ENCODE data around the gene TRAF4. TPM values are rescaled to one million over a fixed set of nuclear protein-coding genes. Genes with fewer than 3 reads are reported as not detected.
"Not testable (repeated sequence)": the region's sequence is repeated elsewhere in the genome, so short reads cannot be mapped to it uniquely, and the experiment has no call there.

TRAF4 gene
- total and polyA plus RNA-seq, 9 donors = 24.2 to 91.2 (median 62.7) TPM

DNA sequence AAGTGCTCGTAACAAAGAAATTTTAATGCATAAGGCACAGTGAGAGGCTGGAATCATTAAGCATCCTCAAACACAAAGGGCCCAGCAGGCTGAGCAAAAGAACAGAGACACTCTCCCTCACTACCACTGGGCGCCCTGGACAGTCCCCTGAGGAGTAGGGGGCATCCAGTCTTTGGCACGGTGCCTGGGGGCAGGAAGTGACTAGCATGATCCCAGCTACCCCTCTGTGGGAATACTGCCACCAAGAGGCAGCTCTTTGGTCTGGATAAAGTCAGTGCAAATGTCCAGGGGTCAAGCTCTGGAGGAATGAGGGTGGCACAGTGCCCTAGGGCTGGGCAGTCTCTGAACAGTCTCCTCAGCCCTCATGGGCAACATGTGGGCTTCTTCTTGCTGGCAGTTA lies 29.5 kb upstream of the TRAF4 start:
- Histone ChIP-seq H3K9me3 (replicated peaks; ENCODE audit: control insufficient read depth, low read depth, low read length) (no peaks in the 10 kb centered on the region), H3K4me3 (ENCODE audit: low read length) (no peak overlapping the region), H3K4me1 (ENCODE audit: control insufficient read depth, insufficient read depth, low read length) (peaks cover 57% of the 10 kb centered on the region), H3K27me3 (ENCODE audit: control insufficient read depth, insufficient read depth, low read length) (no peaks in the 10 kb centered on the region), H3K27ac (ENCODE audit: low read length) (no peak overlapping the region), H3K36me3 (ENCODE audit: control insufficient read depth, insufficient read depth, low read length) (peaks cover 28% of the 10 kb centered on the region)
- DNase-seq = no peak
- 100% methylated on average over 2 of the region's 3 CpGs for WGBS (ENCODE audit: insufficient coverage)

DNA sequence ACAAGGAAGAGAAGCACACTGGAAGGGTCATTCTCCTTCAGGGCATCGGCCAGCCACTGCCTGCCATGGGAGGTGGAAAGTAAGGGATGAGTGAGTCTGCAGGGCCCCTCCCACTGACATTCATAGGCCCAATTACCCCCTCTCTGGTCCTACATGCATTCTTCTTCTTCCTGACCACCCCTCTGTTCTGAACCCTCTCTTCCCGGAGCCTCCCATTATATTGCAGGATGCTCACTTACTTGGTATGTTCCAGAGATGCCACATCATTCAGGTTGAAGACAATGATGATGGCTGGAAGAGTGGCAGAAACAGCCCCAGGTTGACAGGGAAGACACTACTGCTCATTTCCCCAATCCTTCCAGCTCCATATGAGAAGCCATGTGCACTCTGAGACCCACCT lies 28.6 kb upstream of the TRAF4 start:
- Histone ChIP-seq H3K9me3 (replicated peaks; ENCODE audit: control insufficient read depth, low read depth, low read length) (no peaks in the 10 kb centered on the region), H3K4me1 (ENCODE audit: control insufficient read depth, insufficient read depth, low read length) (peaks cover 53% of the 10 kb centered on the region), H3K27me3 (ENCODE audit: control insufficient read depth, insufficient read depth, low read length) (no peaks in the 10 kb centered on the region), H3K4me3 (ENCODE audit: low read length) (no peak overlapping the region), H3K36me3 (ENCODE audit: control insufficient read depth, insufficient read depth, low read length) (peaks cover 28% of the 10 kb centered on the region), H3K27ac (ENCODE audit: low read length) (no peak overlapping the region)
- no peak for DNase-seq
- no CpG with 5 or more reads among the region's 2 CpGs for WGBS (ENCODE audit: insufficient coverage)

DNA sequence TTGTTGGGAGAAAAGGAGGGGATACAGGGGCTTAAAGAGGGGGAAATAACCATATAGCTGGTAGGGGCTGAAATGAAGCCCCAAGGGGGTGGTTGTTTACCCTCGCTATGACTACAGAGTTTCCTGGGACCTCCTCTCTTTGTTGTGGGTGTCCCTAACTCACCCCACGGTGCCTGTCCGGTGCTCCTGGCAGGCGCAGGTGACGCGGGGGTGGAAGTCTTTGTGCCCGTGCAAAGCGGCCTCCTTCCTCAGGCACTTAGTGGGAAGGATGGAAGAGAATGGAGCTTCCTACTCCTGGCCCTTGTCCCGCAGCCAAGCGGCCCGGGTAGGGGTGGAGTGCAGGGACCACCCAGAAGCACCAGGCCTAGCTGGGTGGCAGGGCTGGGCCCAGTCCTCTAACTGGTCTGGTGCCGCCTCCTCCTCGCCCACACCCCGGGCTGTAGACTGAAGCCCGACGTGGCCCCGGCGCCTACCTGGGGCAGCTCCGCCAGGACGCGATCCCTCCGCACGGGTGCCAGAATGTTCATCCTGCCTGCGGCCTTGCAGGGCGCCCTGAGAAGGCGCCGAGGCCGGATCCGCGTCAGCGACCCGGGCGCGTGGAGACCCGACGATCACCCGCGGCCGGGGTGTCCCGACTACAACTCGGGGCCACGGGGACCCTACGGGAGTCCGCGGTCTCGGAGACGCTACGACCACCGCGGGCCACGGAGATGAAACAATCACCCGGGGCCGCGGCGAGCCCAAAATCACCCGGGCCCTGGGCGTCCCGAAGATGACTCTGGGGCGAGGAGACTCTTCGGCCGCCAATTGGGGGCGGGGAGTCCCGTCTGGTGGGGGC lies 26.9 kb upstream of the TRAF4 start:
- Histone ChIP-seq H3K4me3 (ENCODE audit: low read length) (peak overlapping the region; percentile 61), H3K4me1 (ENCODE audit: control insufficient read depth, insufficient read depth, low read length) (peaks cover 57% of the 10 kb centered on the region), H3K9me3 (replicated peaks; ENCODE audit: control insufficient read depth, low read depth, low read length) (no peaks in the 10 kb centered on the region), H3K36me3 (ENCODE audit: control insufficient read depth, insufficient read depth, low read length) (peaks cover 41% of the 10 kb centered on the region), H3K27me3 (ENCODE audit: control insufficient read depth, insufficient read depth, low read length) (no peaks in the 10 kb centered on the region), H3K27ac (ENCODE audit: low read length) (peak overlapping the region; percentile 98)
- WGBS (ENCODE audit: insufficient coverage) = 4% methylated on average over 61 of the region's 63 CpGs
- peak; percentile 64 for DNase-seq

DNA sequence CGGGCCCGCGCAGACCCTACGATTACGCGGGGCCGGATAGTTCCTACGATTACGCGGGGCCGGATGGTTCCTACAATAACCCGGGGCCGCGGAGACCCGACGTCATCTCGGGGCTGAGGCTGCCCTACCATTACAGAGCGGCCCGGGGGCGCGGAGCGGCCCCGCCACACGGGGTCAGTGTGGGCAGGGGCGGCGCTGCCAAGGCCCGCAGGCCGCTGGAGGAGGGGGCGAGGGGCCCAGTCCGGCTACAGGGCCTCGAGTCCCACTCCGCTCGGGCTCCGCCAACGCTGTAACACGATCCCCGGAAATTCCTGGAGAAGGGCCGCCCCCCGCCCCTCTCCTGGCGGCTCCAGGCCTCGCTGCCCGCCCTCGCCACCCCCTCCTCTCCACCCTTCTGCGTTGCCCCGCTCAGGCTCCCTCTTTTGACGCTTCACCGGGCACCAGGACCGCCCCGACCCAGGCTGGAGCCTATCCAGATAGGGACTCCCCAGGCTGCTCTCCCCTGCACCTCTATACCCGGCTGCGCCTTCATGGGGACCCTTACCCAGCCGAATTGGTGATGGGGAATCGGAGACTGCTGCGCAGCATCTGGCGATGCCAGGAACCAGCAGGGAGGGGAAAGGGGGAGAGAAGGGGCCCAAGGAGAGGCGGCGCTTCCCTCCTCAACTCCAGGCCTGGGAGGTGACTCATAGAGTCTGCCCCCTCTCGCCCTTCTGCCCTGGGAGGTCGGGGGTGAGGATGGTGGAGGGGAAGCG lies 26.1 kb upstream of the TRAF4 start, which contains the start of gene RAB34:
RAB34 (minus strand) TSS at position 291 of the 755 bp plus-strand sequence. CDS start 602 bp downstream, outside the sequence.
- no peaks in the 10 kb centered on the region for H3K9me3 ChIP-seq (replicated peaks; ENCODE audit: control insufficient read depth, low read depth, low read length)
- H3K27me3 ChIP-seq (ENCODE audit: control insufficient read depth, insufficient read depth, low read length) = no peaks in the 10 kb centered on the region
- H3K27ac ChIP-seq (ENCODE audit: low read length) = peak within 1 kb of the TSS; percentile 98
- DNase-seq = peak; percentile 95
- H3K4me3 ChIP-seq (ENCODE audit: low read length) = peak within 1 kb of the TSS; percentile 61
- H3K36me3 ChIP-seq (ENCODE audit: control insufficient read depth, insufficient read depth, low read length) = peaks cover 46% of the 10 kb centered on the region
- 1% methylated on average over 43 of the region's 60 CpGs for WGBS (ENCODE audit: insufficient coverage)
- peaks cover 54% of the 10 kb centered on the region for H3K4me1 ChIP-seq (ENCODE audit: control insufficient read depth, insufficient read depth, low read length)

DNA sequence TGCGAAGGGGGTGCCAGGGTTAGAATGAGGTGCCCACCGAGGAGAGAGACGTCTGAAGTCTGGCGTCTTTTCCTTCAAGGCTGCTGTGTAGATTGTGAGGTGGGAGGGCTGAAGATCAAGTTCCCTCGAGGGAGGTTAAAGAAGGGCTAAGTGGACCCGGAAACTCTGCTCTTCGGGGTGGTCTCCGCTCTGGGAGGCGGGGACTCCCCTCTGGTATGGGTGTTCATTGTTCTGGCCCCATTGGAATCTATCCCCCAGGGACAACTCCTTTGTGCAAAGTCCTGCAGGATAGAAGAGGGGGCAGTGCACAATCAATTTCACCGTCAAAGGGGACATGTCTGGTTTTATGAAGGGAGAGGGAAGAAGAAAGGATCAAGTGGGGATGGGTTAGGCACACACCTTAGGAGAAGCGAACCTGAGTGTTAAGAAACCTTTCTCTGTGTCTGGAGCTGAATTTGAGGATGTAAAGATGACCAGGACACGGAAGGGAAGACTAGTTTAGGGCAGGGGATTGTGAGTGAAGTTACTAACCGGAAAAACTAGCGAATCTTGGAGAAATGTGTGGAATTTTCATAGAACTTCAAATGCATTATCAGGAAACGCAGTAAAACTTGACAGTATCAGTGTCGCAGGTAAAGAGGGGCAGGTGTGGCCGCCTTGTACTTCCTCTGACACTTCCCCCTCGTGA lies 25.3 kb upstream of the TRAF4 start:
- Histone ChIP-seq H3K9me3 (replicated peaks; ENCODE audit: control insufficient read depth, low read depth, low read length) (no peaks in the 10 kb centered on the region), H3K27ac (ENCODE audit: low read length) (peak overlapping the region; percentile 98), H3K4me3 (ENCODE audit: low read length) (peak overlapping the region; percentile 61), H3K4me1 (ENCODE audit: control insufficient read depth, insufficient read depth, low read length) (peaks cover 58% of the 10 kb centered on the region), H3K36me3 (ENCODE audit: control insufficient read depth, insufficient read depth, low read length) (peaks cover 48% of the 10 kb centered on the region), H3K27me3 (ENCODE audit: control insufficient read depth, insufficient read depth, low read length) (no peaks in the 10 kb centered on the region)
- peak; percentile 59 for DNase-seq
- 11% methylated on average over 9 of the region's 18 CpGs for WGBS (ENCODE audit: insufficient coverage)

DNA sequence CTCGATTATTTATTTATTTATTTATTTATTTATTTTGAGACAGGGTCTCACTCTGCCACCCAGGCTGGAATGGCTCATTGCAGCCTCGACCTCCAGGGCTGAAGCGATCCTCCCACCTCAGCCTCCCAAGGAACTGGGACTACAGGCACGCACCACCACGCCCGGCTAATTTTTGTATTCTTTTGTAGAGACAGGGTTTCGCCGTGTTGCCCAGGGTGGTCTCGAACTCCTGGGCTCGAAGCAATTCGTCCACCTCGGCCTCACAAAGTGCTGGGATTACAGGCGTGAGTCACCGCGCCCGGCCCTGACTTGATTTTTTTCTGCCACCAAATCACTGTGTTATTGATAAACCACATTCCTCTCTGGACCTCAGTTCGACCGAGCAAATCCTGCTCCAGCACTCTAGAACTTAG lies 24.8 kb upstream of the TRAF4 start:
- DNase-seq = no peak
- Histone ChIP-seq H3K27ac (ENCODE audit: low read length) (peak overlapping the region; percentile 98), H3K9me3 (replicated peaks; ENCODE audit: control insufficient read depth, low read depth, low read length) (no peaks in the 10 kb centered on the region), H3K4me1 (ENCODE audit: control insufficient read depth, insufficient read depth, low read length) (peaks cover 58% of the 10 kb centered on the region), H3K27me3 (ENCODE audit: control insufficient read depth, insufficient read depth, low read length) (no peaks in the 10 kb centered on the region), H3K36me3 (ENCODE audit: control insufficient read depth, insufficient read depth, low read length) (peaks cover 51% of the 10 kb centered on the region), H3K4me3 (ENCODE audit: low read length) (peak overlapping the region; percentile 91)
- 29% methylated on average over 13 of the region's 18 CpGs for WGBS (ENCODE audit: insufficient coverage)

DNA sequence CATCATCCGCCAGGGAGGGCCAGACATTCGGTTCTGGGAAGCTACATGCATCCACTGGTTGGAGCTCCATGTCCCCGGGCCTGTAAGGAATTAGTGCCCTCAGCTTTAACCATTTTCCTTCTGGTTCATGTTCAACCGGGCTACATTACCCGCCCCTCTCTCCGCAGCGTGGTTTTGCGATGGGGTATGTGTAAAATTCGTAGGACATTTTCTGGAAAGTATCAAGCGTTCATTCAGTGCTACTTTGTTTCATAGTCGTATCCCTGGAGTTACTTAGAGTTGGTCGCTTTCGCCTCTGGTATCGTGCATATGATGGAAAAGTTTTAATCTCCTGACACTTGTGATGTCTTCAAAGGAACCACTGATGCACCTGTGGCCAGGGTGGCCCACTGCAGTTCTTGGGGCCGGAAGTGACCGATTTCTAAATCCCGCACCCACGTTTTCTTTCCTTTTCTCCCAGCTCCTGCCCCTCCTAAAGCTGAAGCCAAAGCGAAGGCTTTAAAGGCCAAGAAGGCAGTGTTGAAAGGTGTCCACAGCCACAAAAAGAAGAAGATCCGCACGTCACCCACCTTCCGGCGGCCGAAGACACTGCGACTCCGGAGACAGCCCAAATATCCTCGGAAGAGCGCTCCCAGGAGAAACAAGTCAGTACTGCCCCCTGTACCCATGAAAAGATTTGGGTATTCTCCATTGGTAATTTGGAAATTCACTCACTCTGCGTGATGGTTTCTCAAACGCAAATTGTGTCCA lies 23.4 kb upstream of the TRAF4 start:
- no peak for DNase-seq
- 3% methylated on average over 10 of the region's 30 CpGs for WGBS (ENCODE audit: insufficient coverage)
- Histone ChIP-seq H3K9me3 (replicated peaks; ENCODE audit: control insufficient read depth, low read depth, low read length) (no peaks in the 10 kb centered on the region), H3K36me3 (ENCODE audit: control insufficient read depth, insufficient read depth, low read length) (peaks cover 46% of the 10 kb centered on the region), H3K27ac (ENCODE audit: low read length) (peak overlapping the region; percentile 98), H3K27me3 (ENCODE audit: control insufficient read depth, insufficient read depth, low read length) (no peaks in the 10 kb centered on the region), H3K4me3 (ENCODE audit: low read length) (peak overlapping the region; percentile 91), H3K4me1 (ENCODE audit: control insufficient read depth, insufficient read depth, low read length) (peaks cover 69% of the 10 kb centered on the region)

DNA sequence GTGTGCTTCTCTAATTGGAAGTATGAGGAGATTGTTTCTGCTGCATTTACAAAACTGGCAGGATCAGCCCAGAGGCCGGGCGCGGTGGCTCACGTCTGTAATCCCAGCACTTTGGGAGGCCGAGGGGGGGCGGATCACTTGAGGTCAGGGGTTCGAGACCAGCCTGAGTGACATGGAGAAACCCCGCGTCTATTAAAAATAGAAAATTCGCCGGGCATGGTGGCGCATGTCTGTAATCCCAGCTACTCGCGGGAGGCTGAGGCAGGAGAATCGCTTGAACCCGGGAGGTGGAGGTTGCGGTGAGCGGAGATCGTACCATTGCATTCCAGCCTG lies 22.8 kb upstream of the TRAF4 start:
- H3K27me3 ChIP-seq (ENCODE audit: control insufficient read depth, insufficient read depth, low read length); DNase-seq; H3K9me3 ChIP-seq (replicated peaks; ENCODE audit: control insufficient read depth, low read depth, low read length): not testable (repeated sequence)
- H3K36me3 ChIP-seq (ENCODE audit: control insufficient read depth, insufficient read depth, low read length) = peaks cover 41% of the 10 kb centered on the region
- peaks cover 67% of the 10 kb centered on the region for H3K4me1 ChIP-seq (ENCODE audit: control insufficient read depth, insufficient read depth, low read length)
- H3K27ac ChIP-seq (ENCODE audit: low read length) = peak overlapping the region; percentile 5
- WGBS (ENCODE audit: insufficient coverage) = 22% methylated on average over 14 of the region's 19 CpGs
- peak overlapping the region; percentile 91 for H3K4me3 ChIP-seq (ENCODE audit: low read length)

DNA sequence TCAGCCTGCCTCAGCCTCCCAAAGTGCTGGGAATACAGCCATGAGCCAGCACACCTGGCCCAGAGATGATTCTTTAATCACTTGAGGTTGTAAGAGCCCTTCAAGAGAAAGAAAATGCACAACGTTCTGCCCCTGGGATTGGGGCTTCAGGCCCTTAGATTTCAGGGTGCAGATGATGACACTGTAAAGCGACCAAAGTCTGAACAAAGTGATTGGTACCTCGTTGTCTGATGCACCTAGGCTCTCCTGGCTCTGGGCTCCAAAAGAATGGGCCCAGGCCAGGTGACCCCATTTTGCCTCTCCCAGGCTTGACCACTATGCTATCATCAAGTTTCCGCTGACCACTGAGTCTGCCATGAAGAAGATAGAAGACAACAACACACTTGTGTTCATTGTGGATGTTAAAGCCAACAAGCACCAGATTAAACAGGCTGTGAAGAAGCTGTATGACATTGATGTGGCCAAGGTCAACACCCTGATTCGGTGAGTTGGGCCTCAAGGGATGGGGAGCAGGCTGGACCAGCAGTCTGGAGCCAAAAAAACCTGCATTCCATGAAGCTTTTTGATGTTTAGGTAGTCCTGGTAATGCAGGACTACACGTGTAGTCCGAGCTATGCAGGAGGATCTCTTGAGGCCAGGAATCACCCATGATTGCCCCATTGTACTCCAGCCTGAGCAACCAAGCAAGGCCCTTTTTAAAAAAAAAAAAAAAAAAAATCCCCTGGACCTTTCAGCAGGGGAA lies 21.2 kb upstream of the TRAF4 start:
- Histone ChIP-seq H3K36me3 (ENCODE audit: control insufficient read depth, insufficient read depth, low read length) (peaks cover 41% of the 10 kb centered on the region), H3K4me3 (ENCODE audit: low read length) (no peak overlapping the region), H3K9me3 (replicated peaks; ENCODE audit: control insufficient read depth, low read depth, low read length) (no peaks in the 10 kb centered on the region), H3K27me3 (ENCODE audit: control insufficient read depth, insufficient read depth, low read length) (no peaks in the 10 kb centered on the region), H3K27ac (ENCODE audit: low read length) (no peak overlapping the region), H3K4me1 (ENCODE audit: control insufficient read depth, insufficient read depth, low read length) (peaks cover 68% of the 10 kb centered on the region)
- no peak for DNase-seq
- 87% methylated on average over 4 of the region's 7 CpGs for WGBS (ENCODE audit: insufficient coverage)

All from muscle of leg (tissue), 11 donors.